DND-41 (cell line): ENCODE data around the gene AP2A2.

Experiments used
- ATAC-seq: fragments of 200-7000 bp; cut with Tn5 transposase; 3 replicates; pipeline ENCODE4 v1.9.1; 2021; ENCODE audit warnings: low read depth; ENCODE audit not compliant: insufficient read depth
- DNase-seq: peaks from one replicate; pipeline ENCODE4 v3.0.0-alpha.2; 2020
- H2AFZ ChIP-seq: 2 replicates; pipeline ENCODE4 v1.6.0; 2012; ENCODE audit warnings: low read depth, low read length
- H3K27ac ChIP-seq: 2 replicates; pipeline ENCODE4 v1.5.1; 2012; ENCODE audit warnings: low read length, inconsistent platforms
- H3K27me3 ChIP-seq: fragments of 200-600 bp; sonication (generic); 2 replicates; pipeline ENCODE4 v1.6.0; 2012; ENCODE audit warnings: low read length, mild to moderate bottlenecking, inconsistent platforms; ENCODE audit not compliant: insufficient read depth, poor library complexity
- H3K36me3 ChIP-seq: 2 replicates; pipeline ENCODE4 v1.5.1; 2012; ENCODE audit warnings: low read length, inconsistent platforms; ENCODE audit not compliant: insufficient read depth
- H3K4me1 ChIP-seq: 2 replicates; pipeline ENCODE4 v1.5.1; 2012; ENCODE audit warnings: mild to moderate bottlenecking, low read length; ENCODE audit not compliant: insufficient read depth
- H3K4me2 ChIP-seq: 2 replicates; pipeline ENCODE4 v1.6.0; 2012; ENCODE audit warnings: mild to moderate bottlenecking, moderate library complexity, low read length, inconsistent platforms; ENCODE audit not compliant: insufficient read depth
- H3K4me3 ChIP-seq, 2 experiments: fragments of 200-600 bp in 1 of 2; shearing (Covaris generic) in 1 of 2; 2 replicates each; pipeline ENCODE4 v1.5.1; 2012 to 2016; ENCODE audit warnings: inconsistent platforms in 2 of 2, low read length in 2 of 2, mild to moderate bottlenecking in 2 of 2, low read depth in 1 of 2, moderate library complexity in 1 of 2
- H3K79me2 ChIP-seq: 2 replicates; pipeline ENCODE4 v1.6.0; 2012; ENCODE audit warnings: low read length, inconsistent platforms; ENCODE audit not compliant: insufficient read depth
- H3K9ac ChIP-seq: 2 replicates; pipeline ENCODE4 v1.6.0; 2012; ENCODE audit warnings: low read depth, mild to moderate bottlenecking, inconsistent platforms, low read length, moderate library complexity
- H3K9me3 ChIP-seq: 2 replicates; pipeline ENCODE4 v1.5.1; 2012; ENCODE audit warnings: low read length, moderate library complexity, mild to moderate bottlenecking, inconsistent platforms; ENCODE audit not compliant: insufficient read depth, severe bottlenecking
- H4K20me1 ChIP-seq: 2 replicates; pipeline ENCODE4 v1.6.0; 2012; ENCODE audit warnings: low read length; ENCODE audit not compliant: insufficient read depth
- EZH2 ChIP-seq: IDR thresholded peaks from 3 replicates; pipeline ENCODE4 v1.6.1; 2012; ENCODE audit warnings: borderline replicate concordance, low read depth, mild to moderate bottlenecking, moderate library complexity, low read length, inconsistent platforms; ENCODE audit not compliant: severe bottlenecking
- TF ChIP-seq, protein P1 (sequence below): IDR thresholded peaks from 2 replicates; pipeline ENCODE4 v1.5.1; 2012; ENCODE audit warnings: borderline replicate concordance, low read length, moderate library complexity, mild to moderate bottlenecking; ENCODE audit not compliant: poor library complexity, severe bottlenecking; ENCODE audit errors: extremely low read depth

The AP2A2 gene

DNA sequence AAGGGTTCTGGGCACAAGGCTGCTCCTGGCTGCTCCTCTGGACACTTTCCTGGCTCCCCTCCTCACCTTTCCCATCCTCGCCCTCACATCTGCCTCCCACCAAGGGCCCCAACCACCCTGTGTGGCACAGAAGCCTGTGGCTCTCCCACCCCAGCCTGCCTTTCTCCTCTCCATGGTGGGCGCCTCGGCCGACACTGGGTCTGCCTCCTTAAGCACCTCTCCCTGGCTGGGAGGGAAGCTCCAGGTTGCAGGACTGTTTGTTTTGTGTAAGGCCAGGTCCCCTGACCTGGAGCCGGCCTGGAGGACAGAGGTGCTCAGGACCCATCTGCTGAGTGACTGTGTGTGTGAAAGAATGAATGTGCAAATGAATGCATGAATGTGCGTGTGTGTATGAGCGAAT lies 96.7 kb downstream of the AP2A2 start:
- ATAC-seq (no peak), DNase-seq (no peak)
- H3K9me3 ChIP-seq, result no peaks in the 10 kb centered on the region
- no peaks in the 10 kb centered on the region for H3K79me2 ChIP-seq
- H3K4me1 ChIP-seq, result no peaks in the 10 kb centered on the region
- H3K4me3 ChIP-seq, result no peak overlapping the region
- no peaks in the 10 kb centered on the region for H3K27me3 ChIP-seq
- TF ChIP-seq, protein P1, sequence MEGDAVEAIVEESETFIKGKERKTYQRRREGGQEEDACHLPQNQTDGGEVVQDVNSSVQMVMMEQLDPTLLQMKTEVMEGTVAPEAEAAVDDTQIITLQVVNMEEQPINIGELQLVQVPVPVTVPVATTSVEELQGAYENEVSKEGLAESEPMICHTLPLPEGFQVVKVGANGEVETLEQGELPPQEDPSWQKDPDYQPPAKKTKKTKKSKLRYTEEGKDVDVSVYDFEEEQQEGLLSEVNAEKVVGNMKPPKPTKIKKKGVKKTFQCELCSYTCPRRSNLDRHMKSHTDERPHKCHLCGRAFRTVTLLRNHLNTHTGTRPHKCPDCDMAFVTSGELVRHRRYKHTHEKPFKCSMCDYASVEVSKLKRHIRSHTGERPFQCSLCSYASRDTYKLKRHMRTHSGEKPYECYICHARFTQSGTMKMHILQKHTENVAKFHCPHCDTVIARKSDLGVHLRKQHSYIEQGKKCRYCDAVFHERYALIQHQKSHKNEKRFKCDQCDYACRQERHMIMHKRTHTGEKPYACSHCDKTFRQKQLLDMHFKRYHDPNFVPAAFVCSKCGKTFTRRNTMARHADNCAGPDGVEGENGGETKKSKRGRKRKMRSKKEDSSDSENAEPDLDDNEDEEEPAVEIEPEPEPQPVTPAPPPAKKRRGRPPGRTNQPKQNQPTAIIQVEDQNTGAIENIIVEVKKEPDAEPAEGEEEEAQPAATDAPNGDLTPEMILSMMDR, result no peak
- no peak for TF ChIP-seq EZH2
- no peaks in the 10 kb centered on the region for H3K36me3 ChIP-seq
- no peak overlapping the region for H2AFZ ChIP-seq
- H3K27ac ChIP-seq, result no peak overlapping the region
- no peak overlapping the region for H3K4me2 ChIP-seq
- peaks cover 4% of the 10 kb centered on the region for H4K20me1 ChIP-seq
- no peak overlapping the region for H3K9ac ChIP-seq

DNA sequence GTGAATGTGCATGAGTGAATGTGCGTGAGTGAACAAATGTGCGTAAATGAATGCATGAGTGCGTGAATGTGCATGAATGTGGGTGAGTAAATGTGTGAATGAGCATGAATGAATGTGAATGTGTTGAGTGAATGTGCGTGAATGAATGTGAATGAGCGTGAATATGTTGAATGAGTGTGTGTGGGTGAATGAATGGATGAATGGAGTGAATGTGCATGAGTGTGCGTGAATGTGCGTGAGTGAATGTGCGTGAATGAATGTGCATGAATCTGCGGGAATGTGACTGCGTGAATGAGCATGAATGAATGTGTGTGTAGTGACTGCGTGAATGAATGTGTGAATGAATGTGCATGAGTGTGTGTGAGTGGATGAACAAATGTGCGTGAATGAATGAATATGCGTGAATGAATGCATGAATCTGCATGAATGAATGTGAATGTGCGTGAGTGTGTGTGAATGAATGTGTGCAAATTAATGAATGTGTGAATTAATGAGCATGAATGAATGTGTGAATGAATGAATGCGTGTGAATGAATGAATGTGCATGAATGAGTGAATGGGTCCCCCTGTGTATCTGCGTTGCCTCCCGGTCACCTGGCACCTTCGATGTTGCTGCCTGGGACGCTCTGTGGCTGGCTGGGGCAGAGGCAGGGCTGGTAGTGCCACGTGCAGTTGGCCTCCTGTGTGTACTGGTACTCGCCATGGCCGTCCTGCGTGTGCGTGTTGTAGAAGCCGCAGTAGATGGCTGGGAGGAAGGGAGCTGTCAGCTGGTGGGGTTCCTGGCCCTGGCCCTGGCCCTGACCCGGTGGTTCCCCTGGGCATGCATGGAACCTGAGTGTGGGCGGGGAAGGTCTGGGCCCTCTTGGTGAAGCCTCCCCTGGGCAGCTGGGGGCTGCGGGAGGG lies 97.5 kb downstream of the AP2A2 start:
- H3K9me3 ChIP-seq, result no peaks in the 10 kb centered on the region
- H3K27ac ChIP-seq, result no peak overlapping the region
- no peaks in the 10 kb centered on the region for H3K4me1 ChIP-seq
- H4K20me1 ChIP-seq, result peaks cover 4% of the 10 kb centered on the region
- no peaks in the 10 kb centered on the region for H3K36me3 ChIP-seq
- no peak overlapping the region for H3K4me3 ChIP-seq
- H3K27me3 ChIP-seq, result no peaks in the 10 kb centered on the region
- no peak overlapping the region for H3K9ac ChIP-seq
- TF ChIP-seq EZH2, result no peak
- TF ChIP-seq, protein P1, result no peak
- no peak overlapping the region for H2AFZ ChIP-seq
- DNase-seq (no peak), ATAC-seq (no peak)
- no peak overlapping the region for H3K4me2 ChIP-seq
- no peaks in the 10 kb centered on the region for H3K79me2 ChIP-seq

DNA sequence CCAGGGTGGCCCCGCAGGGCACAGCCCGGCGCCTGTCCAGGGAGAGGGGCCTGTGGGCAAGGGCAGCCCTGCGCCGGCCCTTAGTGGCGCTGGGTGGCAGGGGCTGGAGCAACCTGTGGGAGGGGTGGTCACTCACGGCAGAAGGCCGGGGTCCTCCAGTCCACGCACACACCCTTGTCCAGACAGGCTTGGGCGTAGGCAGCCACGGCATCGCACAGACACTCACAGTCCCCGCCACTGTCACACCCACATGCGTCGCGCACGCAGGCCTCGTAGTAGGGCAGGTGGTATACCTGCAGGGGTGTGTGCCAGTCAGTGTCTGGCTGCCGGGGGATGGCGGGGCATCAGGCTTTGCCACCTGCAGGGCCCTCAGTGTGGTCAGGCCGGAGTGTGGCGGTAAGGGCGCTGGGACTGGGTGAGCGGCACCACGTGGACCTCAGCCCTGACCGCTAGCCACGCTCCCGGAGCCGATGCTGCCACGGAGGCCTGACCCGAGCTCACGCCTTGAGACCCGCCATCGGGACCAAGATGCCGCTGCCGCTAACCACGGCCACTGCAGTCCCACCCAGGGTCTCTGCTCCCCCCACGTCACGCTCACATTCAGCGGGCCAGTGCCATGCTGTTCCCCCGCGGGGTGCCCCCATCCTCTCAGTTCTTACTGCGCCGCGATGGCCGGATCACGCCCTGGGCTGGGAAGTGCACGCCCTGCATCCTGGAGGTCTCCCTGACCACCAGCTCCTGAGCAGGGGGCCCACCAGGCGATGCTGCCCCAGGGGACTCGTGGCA lies 98.3 kb downstream of the AP2A2 start:
- H3K27me3 ChIP-seq, result no peaks in the 10 kb centered on the region
- H3K4me2 ChIP-seq, result no peak overlapping the region
- peaks cover 3% of the 10 kb centered on the region for H4K20me1 ChIP-seq

More for the DNA sequence above, 98.3 kb downstream of the AP2A2 start:
- Histone ChIP-seq H3K36me3 (no peaks in the 10 kb centered on the region), H3K9me3 (no peaks in the 10 kb centered on the region), H2AFZ (no peak overlapping the region), H3K79me2 (no peaks in the 10 kb centered on the region), H3K27ac (no peak overlapping the region), H3K4me1 (no peaks in the 10 kb centered on the region), H3K4me3 (no peak overlapping the region), H3K9ac (no peak overlapping the region)
- ATAC-seq, result no peak
- no peak for DNase-seq
- TF ChIP-seq, protein P1, result no peak
- TF ChIP-seq EZH2, result no peak
